Lower lobe of right lung (tissue), 2 donors: ENCODE data around the gene SLITRK5. TPM values are rescaled to one million over a fixed set of nuclear protein-coding genes. Genes with fewer than 3 reads are reported as not detected.

Source experiments
- ATAC-seq, 2 donors: fragments of 200-7000 bp; cut with Tn5 transposase; one replicate each; pipeline ENCODE4 v1.9.1; 2020 to 2022; ENCODE audit warnings: mild to moderate bottlenecking in 2 of 2, moderate library complexity in 2 of 2
- DNase-seq: peaks from one replicate; pipeline ENCODE4 v3.0.0-alpha.2; 2020
- H3K27ac ChIP-seq: fragments of 200-600 bp; one replicate; pipeline ENCODE4 v1.8.0; 2022
- H3K27me3 ChIP-seq: fragments of 200-600 bp; one replicate; pipeline ENCODE4 v1.8.0; 2022; ENCODE audit warnings: low read depth
- H3K36me3 ChIP-seq: fragments of 200-600 bp; one replicate; pipeline ENCODE4 v1.8.0; 2022; ENCODE audit warnings: mild to moderate bottlenecking
- H3K4me1 ChIP-seq: fragments of 200-600 bp; one replicate; pipeline ENCODE4 v1.8.0; 2022
- H3K4me3 ChIP-seq: fragments of 200-600 bp; one replicate; pipeline ENCODE4 v1.8.0; 2022; ENCODE audit warnings: mild to moderate bottlenecking
- H3K9me3 ChIP-seq: fragments of 200-600 bp; one replicate; pipeline ENCODE4 v1.8.0; 2022
- intact Hi-C: fragments of 100-400 bp; cut with DNase I; formaldehyde crosslinking; loops from one replicate; pipeline ENCODE4 v1.11.0; 2022
- long read RNA-seq: library from polyadenylated mRNA; unstranded; transcript quantifications from one replicate; pipeline ENCODE4 v2.0.0, GENCODE V29; 2021
- total RNA-seq: library from RNA; stranded (reverse); fragmentation: NEBNext Ultra II Directional; extraction: Animal tissue kit (Norgen Biotek cat#: 25700); gene quantifications from one replicate; pipeline ENCODE4 v1.2.1, GENCODE V29; 2021
- TF ChIP-seq, protein P1 (sequence below): fragments of 200-600 bp; IDR thresholded peaks from one replicate; pipeline ENCODE4 v1.8.0; 2022; ENCODE audit warnings: antibody characterized with exemption, mild to moderate bottlenecking
- donor health status: DM: no; HTN: yes; CAD: no; lungs with severe emphysema.

SLITRK5 gene, protein sequence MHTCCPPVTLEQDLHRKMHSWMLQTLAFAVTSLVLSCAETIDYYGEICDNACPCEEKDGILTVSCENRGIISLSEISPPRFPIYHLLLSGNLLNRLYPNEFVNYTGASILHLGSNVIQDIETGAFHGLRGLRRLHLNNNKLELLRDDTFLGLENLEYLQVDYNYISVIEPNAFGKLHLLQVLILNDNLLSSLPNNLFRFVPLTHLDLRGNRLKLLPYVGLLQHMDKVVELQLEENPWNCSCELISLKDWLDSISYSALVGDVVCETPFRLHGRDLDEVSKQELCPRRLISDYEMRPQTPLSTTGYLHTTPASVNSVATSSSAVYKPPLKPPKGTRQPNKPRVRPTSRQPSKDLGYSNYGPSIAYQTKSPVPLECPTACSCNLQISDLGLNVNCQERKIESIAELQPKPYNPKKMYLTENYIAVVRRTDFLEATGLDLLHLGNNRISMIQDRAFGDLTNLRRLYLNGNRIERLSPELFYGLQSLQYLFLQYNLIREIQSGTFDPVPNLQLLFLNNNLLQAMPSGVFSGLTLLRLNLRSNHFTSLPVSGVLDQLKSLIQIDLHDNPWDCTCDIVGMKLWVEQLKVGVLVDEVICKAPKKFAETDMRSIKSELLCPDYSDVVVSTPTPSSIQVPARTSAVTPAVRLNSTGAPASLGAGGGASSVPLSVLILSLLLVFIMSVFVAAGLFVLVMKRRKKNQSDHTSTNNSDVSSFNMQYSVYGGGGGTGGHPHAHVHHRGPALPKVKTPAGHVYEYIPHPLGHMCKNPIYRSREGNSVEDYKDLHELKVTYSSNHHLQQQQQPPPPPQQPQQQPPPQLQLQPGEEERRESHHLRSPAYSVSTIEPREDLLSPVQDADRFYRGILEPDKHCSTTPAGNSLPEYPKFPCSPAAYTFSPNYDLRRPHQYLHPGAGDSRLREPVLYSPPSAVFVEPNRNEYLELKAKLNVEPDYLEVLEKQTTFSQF
- total RNA-seq: 0.24 TPM
- long read RNA-seq: 0 reads

DNA sequence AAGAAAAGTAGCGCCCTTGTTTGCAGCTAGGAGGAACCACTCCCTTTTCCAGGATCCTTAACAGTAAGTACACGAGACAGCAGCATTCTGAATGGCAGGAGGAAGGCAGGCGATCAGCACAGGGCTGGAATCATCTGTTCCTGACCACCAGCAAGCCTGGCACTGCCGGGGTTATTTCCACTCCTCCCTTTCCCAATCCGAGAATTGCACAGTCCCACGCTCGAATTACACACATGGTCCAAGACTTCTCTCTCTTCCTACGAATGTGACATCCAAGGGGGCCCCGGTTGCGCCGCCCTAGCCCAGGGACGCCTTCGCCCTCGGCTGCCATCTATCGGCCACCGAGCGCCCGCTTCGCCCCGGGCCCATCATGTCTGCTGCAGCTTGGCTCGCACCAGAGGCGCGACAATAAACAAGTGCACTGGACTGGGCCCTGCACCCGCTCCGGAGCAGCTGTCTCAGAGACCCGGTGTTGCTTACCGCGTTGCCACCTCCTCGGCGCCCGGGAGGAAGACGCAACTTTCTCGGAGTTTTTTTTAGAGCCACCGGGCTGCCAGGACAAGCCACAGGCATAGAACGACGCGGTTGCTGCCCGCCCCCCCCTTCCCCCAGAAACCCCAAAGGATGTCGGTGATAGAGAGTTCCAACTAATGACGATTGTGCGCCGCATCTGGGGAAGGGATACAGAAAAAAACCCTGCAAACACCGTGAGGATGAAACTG lies at the start of gene SLITRK5:
Gene SLITRK5, plus strand, starts transcription at position 341 of the 722 bp plus-strand sequence. CDS start 4,018 bp downstream, outside the sequence.
- Histone ChIP-seq H3K27me3 (peaks cover 56% of the 10 kb centered on the region), H3K9me3 (no peaks in the 10 kb centered on the region), H3K36me3 (no peaks in the 10 kb centered on the region), H3K4me1 (peaks cover 29% of the 10 kb centered on the region), H3K27ac (no peak within 1 kb of the TSS), H3K4me3 (peak within 1 kb of the TSS; percentile 58)
- TF ChIP-seq, protein P1, sequence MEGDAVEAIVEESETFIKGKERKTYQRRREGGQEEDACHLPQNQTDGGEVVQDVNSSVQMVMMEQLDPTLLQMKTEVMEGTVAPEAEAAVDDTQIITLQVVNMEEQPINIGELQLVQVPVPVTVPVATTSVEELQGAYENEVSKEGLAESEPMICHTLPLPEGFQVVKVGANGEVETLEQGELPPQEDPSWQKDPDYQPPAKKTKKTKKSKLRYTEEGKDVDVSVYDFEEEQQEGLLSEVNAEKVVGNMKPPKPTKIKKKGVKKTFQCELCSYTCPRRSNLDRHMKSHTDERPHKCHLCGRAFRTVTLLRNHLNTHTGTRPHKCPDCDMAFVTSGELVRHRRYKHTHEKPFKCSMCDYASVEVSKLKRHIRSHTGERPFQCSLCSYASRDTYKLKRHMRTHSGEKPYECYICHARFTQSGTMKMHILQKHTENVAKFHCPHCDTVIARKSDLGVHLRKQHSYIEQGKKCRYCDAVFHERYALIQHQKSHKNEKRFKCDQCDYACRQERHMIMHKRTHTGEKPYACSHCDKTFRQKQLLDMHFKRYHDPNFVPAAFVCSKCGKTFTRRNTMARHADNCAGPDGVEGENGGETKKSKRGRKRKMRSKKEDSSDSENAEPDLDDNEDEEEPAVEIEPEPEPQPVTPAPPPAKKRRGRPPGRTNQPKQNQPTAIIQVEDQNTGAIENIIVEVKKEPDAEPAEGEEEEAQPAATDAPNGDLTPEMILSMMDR: peak; percentile 85
- DNase-seq: peak; percentile 81
- ATAC-seq: peak; percentile 93 to 95
- intact Hi-C loops: no loop called here

DNA sequence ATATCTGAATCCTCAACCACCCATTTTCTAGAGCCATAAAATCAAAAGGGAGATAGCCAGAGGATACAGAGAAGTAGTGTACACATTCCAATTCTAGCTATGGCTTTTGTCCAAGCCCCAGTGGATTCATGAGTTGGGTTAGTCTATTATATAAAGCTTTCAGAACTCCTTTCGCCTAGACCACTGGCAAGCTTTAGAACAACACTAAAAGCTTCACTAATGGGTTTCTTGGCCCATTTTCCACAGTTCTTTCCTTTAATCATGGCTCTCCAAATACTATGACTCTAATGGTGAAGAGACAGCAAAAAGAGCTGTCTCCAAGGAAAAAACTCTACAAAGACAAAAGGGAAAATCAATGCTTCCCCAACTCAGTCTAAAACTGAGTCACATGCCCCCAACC lies 48.2 kb upstream of the SLITRK5 start:
- TF ChIP-seq, protein P1: no peak
- DNase-seq: no peak
- H3K27ac ChIP-seq: no peak overlapping the region
- H3K4me3 ChIP-seq: no peak overlapping the region
- ATAC-seq: no peak
- no peaks in the 10 kb centered on the region for H3K4me1 ChIP-seq
- no peaks in the 10 kb centered on the region for H3K9me3 ChIP-seq
- intact Hi-C loops: no loop called here
- H3K36me3 ChIP-seq: no peaks in the 10 kb centered on the region
- H3K27me3 ChIP-seq: no peaks in the 10 kb centered on the region

DNA sequence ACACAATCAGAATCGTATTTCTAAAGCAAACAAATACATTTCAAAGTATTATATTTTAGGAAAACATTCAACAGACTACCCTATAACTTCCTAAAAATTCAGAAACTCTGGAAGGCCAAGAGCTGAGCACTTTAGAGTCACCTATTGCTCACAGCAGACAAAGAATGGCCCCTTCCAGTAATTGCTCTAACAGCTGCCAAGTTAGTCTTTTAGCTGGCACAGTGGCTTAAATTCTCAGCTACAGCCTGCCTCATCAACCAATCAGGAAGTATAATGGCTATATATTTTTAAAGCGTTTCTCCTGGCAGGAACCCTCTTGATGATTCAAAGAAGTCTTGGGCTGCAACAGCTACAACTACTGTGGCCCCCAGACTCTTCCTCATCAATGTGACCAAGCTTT lies 14.9 kb upstream of the SLITRK5 start:
- Histone ChIP-seq H3K27me3 (no peaks in the 10 kb centered on the region), H3K27ac (no peak overlapping the region), H3K9me3 (no peaks in the 10 kb centered on the region), H3K4me1 (no peaks in the 10 kb centered on the region), H3K4me3 (no peak overlapping the region), H3K36me3 (no peaks in the 10 kb centered on the region)
- DNase-seq (no peak), ATAC-seq (no peak)
- TF ChIP-seq, protein P1: no peak
- intact Hi-C loops: no loop called here

DNA sequence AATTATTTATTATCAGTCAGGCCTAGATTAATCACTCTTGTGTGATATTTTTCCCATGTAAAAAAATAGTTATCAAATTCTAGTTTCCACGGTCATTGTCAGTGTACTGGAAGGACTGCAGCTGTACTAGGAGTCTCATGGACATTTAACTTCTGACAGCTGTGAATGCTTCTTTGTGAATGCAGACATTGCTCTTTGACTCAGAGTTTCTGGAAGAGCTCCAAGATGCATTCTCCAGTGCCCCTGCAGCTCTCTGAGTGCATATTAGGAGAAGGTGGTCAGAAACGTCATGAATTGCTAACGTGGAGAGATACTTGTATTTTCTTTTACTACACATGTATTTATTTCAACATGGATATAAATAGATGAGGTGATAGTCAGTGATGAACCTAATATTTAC lies 9.7 kb upstream of the SLITRK5 start:
- Histone ChIP-seq H3K27me3 (no peaks in the 10 kb centered on the region), H3K4me1 (no peaks in the 10 kb centered on the region), H3K9me3 (no peaks in the 10 kb centered on the region), H3K4me3 (no peak overlapping the region), H3K36me3 (no peaks in the 10 kb centered on the region), H3K27ac (no peak overlapping the region)
- ATAC-seq (no peak), DNase-seq (no peak)
- intact Hi-C loops: no loop called here
- TF ChIP-seq, protein P1: no peak

DNA sequence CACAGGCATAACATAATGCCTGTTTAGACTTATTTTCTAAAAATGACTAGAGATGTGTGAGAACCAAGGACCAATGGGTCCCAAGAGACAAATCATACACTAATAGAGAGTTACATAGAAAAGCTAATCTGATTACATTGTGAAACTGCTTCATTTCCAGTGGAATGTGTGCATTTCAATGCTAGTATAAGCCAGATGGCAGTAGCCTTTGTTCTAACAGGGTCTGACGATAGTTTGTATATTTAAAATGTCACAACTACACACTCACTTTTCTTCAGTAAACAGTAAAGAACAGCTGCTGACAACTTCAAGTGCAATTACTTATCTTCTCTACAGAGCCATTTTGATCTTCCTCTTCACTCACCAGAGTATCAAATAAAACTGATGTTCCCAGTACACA lies 4.3 kb upstream of the SLITRK5 start:
- H3K9me3 ChIP-seq: no peaks in the 10 kb centered on the region
- H3K4me1 ChIP-seq: peaks cover 14% of the 10 kb centered on the region
- TF ChIP-seq, protein P1: no peak
- intact Hi-C loops: no loop called here
- DNase-seq: no peak
- no peaks in the 10 kb centered on the region for H3K36me3 ChIP-seq
- ATAC-seq: no peak
- H3K27me3 ChIP-seq: peaks cover 14% of the 10 kb centered on the region
- no peak overlapping the region for H3K4me3 ChIP-seq
- no peak overlapping the region for H3K27ac ChIP-seq
